Type B pancreatic cell (in vitro differentiated cells): ENCODE measurements around the gene ITCH. TPM values are rescaled to one million over a fixed set of nuclear protein-coding genes. Genes with fewer than 3 reads are reported as not detected.

ENCODE experiments used
- DNase-seq: peaks from one replicate; pipeline ENCODE4 v3.0.0; 2021; ENCODE audit warnings: mixed read lengths; ENCODE audit not compliant: unreplicated experiment; ENCODE audit errors: extremely low spot score
- H3K27ac Mint-ChIP-seq: 2 replicates; pipeline ENCODE4 v1.8.0; 2021; ENCODE audit warnings: mild to moderate bottlenecking, mixed read lengths
- H3K27me3 Mint-ChIP-seq: 2 replicates; pipeline ENCODE4 v1.8.0; 2021; ENCODE audit warnings: mixed read lengths
- H3K36me3 Mint-ChIP-seq: 2 replicates; pipeline ENCODE4 v1.8.0; 2021; ENCODE audit warnings: mixed read lengths
- H3K4me1 Mint-ChIP-seq: one replicate; pipeline ENCODE4 v1.8.0; 2021; ENCODE audit warnings: mixed read lengths; ENCODE audit not compliant: unreplicated experiment
- H3K4me3 Mint-ChIP-seq: 2 replicates; pipeline ENCODE4 v1.8.0; 2021; ENCODE audit warnings: mild to moderate bottlenecking, mixed read lengths
- H3K9me3 Mint-ChIP-seq: 2 replicates; pipeline ENCODE4 v1.8.0; 2021; ENCODE audit warnings: mixed read lengths
- total RNA-seq: library from RNA; stranded (reverse); gene quantifications from 2 replicates; pipeline ENCODE4 v1.2.1, GENCODE V29; 2021; ENCODE audit warnings: low replicate concordance
- TF ChIP-seq, protein P1 (sequence below): fragments of 200-600 bp; sonication (generic); conservative IDR thresholded peaks from 2 replicates; pipeline ENCODE4 v1.5.0; 2021; ENCODE audit warnings: antibody characterized with exemption, mild to moderate bottlenecking

Gene ITCH
- total RNA-seq, 1 donor from 2014 or later: 77.2 TPM

DNA sequence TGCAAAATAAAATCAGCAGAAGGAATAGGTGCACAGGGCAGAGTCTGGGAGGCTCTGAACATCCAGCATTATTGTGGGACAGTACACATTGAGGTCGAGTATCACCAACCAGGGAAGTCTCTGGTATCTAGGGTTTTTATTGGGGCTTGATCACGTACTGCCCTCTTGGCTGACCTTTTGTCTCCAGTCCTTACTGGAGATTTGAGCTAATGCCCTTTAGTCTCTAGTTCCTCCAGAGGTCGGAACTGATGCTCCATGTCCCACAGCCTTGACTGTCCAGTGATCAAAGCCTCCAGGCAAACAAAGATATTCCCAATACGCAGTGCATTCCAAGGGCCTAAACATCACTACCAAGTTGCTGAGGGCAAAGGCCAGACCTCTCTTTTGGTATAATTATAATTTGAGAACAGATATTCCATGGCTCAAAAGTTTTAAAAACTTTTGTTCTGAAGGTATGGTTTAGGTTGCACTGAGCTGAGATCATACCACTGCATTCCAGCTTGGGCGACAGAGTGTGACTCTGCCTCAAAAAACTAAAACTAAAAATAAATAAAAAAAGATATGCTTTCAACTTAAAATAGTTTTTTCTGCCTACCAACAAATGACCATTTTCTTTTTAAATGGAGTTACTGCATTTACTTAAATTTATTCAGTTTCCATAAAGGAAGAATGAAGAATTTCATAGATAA, 96.3 kb downstream of the ITCH start:
- Mint-ChIP-seq H3K27me3 (no peaks in the 10 kb centered on the region), H3K9me3 (no peaks in the 10 kb centered on the region), H3K27ac (no peak overlapping the region), H3K4me1 (no peaks in the 10 kb centered on the region), H3K36me3 (peaks cover 47% of the 10 kb centered on the region), H3K4me3 (no peak overlapping the region)
- DNase-seq: no peak
- TF ChIP-seq, protein P1, sequence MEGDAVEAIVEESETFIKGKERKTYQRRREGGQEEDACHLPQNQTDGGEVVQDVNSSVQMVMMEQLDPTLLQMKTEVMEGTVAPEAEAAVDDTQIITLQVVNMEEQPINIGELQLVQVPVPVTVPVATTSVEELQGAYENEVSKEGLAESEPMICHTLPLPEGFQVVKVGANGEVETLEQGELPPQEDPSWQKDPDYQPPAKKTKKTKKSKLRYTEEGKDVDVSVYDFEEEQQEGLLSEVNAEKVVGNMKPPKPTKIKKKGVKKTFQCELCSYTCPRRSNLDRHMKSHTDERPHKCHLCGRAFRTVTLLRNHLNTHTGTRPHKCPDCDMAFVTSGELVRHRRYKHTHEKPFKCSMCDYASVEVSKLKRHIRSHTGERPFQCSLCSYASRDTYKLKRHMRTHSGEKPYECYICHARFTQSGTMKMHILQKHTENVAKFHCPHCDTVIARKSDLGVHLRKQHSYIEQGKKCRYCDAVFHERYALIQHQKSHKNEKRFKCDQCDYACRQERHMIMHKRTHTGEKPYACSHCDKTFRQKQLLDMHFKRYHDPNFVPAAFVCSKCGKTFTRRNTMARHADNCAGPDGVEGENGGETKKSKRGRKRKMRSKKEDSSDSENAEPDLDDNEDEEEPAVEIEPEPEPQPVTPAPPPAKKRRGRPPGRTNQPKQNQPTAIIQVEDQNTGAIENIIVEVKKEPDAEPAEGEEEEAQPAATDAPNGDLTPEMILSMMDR: no peak

DNA sequence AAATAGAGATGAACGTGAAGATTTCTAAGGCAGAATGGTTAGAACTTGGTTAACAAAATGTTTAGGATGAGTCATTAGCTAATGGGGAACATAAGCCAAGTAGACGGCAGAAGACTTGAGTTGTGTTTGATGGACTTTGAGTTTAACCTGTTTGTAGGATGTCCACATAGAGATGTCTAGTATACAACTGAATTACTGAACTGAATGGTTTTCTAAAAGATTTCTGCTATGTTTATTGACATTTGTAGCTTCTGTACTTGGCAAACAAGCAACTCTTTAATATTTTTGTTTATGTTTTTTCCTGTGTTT, 98.7 kb downstream of the ITCH start:
- Mint-ChIP-seq H3K27me3 (no peaks in the 10 kb centered on the region), H3K4me3 (no peak overlapping the region), H3K9me3 (no peaks in the 10 kb centered on the region), H3K27ac (no peak overlapping the region), H3K36me3 (peaks cover 47% of the 10 kb centered on the region), H3K4me1 (no peaks in the 10 kb centered on the region)
- TF ChIP-seq, protein P1: no peak
- no peak for DNase-seq

DNA sequence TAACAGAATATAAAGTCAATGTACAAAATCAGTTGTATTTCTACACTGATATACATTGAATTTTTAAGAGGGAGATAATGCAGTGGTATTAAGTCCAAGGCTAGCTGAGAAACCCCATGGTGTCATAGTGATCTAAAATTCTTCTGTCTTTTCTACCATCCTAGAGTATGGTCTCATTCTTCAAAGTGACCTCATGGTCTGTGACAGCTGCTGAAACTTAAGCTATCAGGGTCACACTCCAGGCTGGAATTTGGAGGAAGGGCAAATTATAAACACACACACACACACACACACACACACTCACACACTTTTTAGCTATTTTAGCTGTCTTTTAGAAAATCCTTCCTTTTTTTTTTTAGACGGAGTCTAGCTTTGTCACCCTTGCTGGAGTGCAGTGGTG, 105.9 kb downstream of the ITCH start:
- H3K27ac Mint-ChIP-seq: peak overlapping the region; percentile 23
- TF ChIP-seq, protein P1: no peak

GRCh38 chr20:34472246-34472925, 109.3 kb downstream of the ITCH start:
- TF ChIP-seq, protein P1: no peak
- peaks cover 44% of the 10 kb centered on the region for H3K36me3 Mint-ChIP-seq
- no peak overlapping the region for H3K4me3 Mint-ChIP-seq

More for the DNA sequence above, 105.9 kb downstream of the ITCH start:
- Mint-ChIP-seq H3K4me1 (peaks cover 15% of the 10 kb centered on the region), H3K36me3 (peaks cover 29% of the 10 kb centered on the region), H3K27me3 (no peaks in the 10 kb centered on the region), H3K9me3 (no peaks in the 10 kb centered on the region), H3K4me3 (no peak overlapping the region)
- DNase-seq: no peak

DNA sequence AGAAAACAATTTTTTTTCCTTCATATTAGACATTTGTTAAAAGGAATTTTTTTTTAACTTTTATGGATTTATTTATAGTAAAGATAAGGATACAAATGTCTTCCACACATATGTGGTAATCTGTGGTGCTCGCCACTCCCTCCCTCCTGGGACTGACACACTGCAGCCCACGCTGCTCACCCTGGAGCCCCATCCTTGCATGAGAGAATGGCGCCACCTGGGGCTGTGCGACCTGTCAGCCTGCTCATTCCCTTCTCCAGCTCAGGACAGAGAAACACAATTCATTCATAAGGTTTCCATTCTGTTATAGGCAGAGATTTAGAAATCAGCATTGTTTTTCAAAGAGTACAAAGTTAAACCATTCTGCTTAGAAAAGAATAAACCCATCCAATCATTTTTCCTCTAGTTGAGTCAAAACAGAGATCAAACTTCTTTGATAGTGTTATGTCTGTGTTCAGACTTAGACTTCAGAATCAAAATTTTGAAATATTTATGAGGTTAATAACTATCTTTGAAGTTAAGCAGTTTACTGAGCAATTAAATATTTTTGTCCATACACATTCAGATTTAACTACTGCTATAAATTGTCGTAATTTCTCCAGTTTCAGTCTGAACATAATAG, 110.3 kb downstream of the ITCH start:
- DNase-seq: no peak
- peaks cover 15% of the 10 kb centered on the region for H3K4me1 Mint-ChIP-seq
- peak overlapping the region; percentile 60 for H3K27ac Mint-ChIP-seq
- H3K4me3 Mint-ChIP-seq: no peak overlapping the region
- TF ChIP-seq, protein P1: peak; percentile 60
- H3K36me3 Mint-ChIP-seq: peaks cover 48% of the 10 kb centered on the region
- H3K9me3 Mint-ChIP-seq: no peaks in the 10 kb centered on the region
- no peaks in the 10 kb centered on the region for H3K27me3 Mint-ChIP-seq

More at GRCh38 chr20:34472246-34472925, 109.3 kb downstream of the ITCH start:
- Mint-ChIP-seq H3K27ac (peak overlapping the region; percentile 69), H3K27me3 (no peaks in the 10 kb centered on the region), H3K4me1 (peaks cover 15% of the 10 kb centered on the region), H3K9me3 (no peaks in the 10 kb centered on the region)
- no peak for DNase-seq
